WERI-Rb-1 (cell line): Measurements from ENCODE around the gene SLCO4C1.

Experiments used
- DNase-seq: peaks from one replicate; pipeline ENCODE4 v3.0.0-alpha.2; 2020
- H3K27ac ChIP-seq: fragments of 250-450 bp; sonication (Bioruptor Pico); 2 replicates; pipeline ENCODE4 v1.5.1; 2020; ENCODE audit warnings: mild to moderate bottlenecking, moderate library complexity
- H3K27me3 ChIP-seq: fragments of 250-450 bp; sonication (Bioruptor Pico); 2 replicates; pipeline ENCODE4 v1.5.1; 2021; ENCODE audit warnings: mild to moderate bottlenecking, low read depth, moderate library complexity; ENCODE audit not compliant: insufficient read depth, severe bottlenecking
- H3K36me3 ChIP-seq: fragments of 250-450 bp; sonication (Bioruptor Pico); 2 replicates; pipeline ENCODE4 v1.5.1; 2020; ENCODE audit warnings: mild to moderate bottlenecking, moderate library complexity
- H3K4me3 ChIP-seq: 2 replicates; pipeline ENCODE4 v1.5.1; 2011; ENCODE audit warnings: low read depth, mild to moderate bottlenecking, control low read depth, low read length
- H3K9me3 ChIP-seq: fragments of 250-450 bp; sonication (Bioruptor Pico); 2 replicates; pipeline ENCODE4 v1.5.1; 2021; ENCODE audit warnings: mild to moderate bottlenecking, moderate library complexity; ENCODE audit not compliant: severe bottlenecking
- CTCF ChIP-seq: IDR thresholded peaks from 2 replicates; pipeline ENCODE4 v1.5.1; 2011; ENCODE audit warnings: low read depth, mild to moderate bottlenecking, control low read depth, inconsistent platforms, low read length

The SLCO4C1 gene

GRCh38 chr5:102218159-102218558 lies 77.9 kb downstream of the SLCO4C1 start:
- Histone ChIP-seq H3K27me3 (no peaks in the 10 kb centered on the region), H3K9me3 (no peaks in the 10 kb centered on the region), H3K27ac (no peak overlapping the region), H3K36me3 (no peaks in the 10 kb centered on the region), H3K4me3 (no peak overlapping the region)
- no peak for TF ChIP-seq CTCF
- no peak for DNase-seq

- no peak for TF ChIP-seq CTCF
- DNase-seq: no peak
- Histone ChIP-seq H3K4me3 (no peak overlapping the region), H3K27ac (no peak overlapping the region), H3K27me3 (no peaks in the 10 kb centered on the region), H3K36me3 (no peaks in the 10 kb centered on the region), H3K9me3 (no peaks in the 10 kb centered on the region)
Observed at GRCh38 chr5:102216678-102217077, 79.4 kb downstream of the SLCO4C1 start.

- no peaks in the 10 kb centered on the region for H3K9me3 ChIP-seq
- H3K36me3 ChIP-seq: no peaks in the 10 kb centered on the region
- H3K4me3 ChIP-seq: no peak overlapping the region
- H3K27me3 ChIP-seq: no peaks in the 10 kb centered on the region
- no peak overlapping the region for H3K27ac ChIP-seq
- TF ChIP-seq CTCF: no peak
- DNase-seq: no peak
Observed at GRCh38 chr5:102211165-102211564, 84.9 kb downstream of the SLCO4C1 start.

GRCh38 chr5:102200861-102201260 lies 95.2 kb downstream of the SLCO4C1 start:
- Histone ChIP-seq H3K27me3 (no peaks in the 10 kb centered on the region), H3K4me3 (no peak overlapping the region), H3K27ac (no peak overlapping the region), H3K36me3 (no peaks in the 10 kb centered on the region), H3K9me3 (no peaks in the 10 kb centered on the region)
- no peak for TF ChIP-seq CTCF
- no peak for DNase-seq

GRCh38 chr5:102196481-102196880 lies 99.6 kb downstream of the SLCO4C1 start:
- no peak for TF ChIP-seq CTCF

More at GRCh38 chr5:102196481-102196880, 99.6 kb downstream of the SLCO4C1 start:
- Histone ChIP-seq H3K4me3 (no peak overlapping the region), H3K9me3 (no peaks in the 10 kb centered on the region), H3K27ac (no peak overlapping the region), H3K36me3 (no peaks in the 10 kb centered on the region), H3K27me3 (no peaks in the 10 kb centered on the region)
- no peak for DNase-seq
